NCI-H2107 (cell line): Measurements from ENCODE around the gene TMEM129.

Experiments
- DNase-seq: peaks from one replicate; lab custom pipeline; 2025; lab: John Stamatoyannopoulos, UW

The TMEM129 gene, protein sequence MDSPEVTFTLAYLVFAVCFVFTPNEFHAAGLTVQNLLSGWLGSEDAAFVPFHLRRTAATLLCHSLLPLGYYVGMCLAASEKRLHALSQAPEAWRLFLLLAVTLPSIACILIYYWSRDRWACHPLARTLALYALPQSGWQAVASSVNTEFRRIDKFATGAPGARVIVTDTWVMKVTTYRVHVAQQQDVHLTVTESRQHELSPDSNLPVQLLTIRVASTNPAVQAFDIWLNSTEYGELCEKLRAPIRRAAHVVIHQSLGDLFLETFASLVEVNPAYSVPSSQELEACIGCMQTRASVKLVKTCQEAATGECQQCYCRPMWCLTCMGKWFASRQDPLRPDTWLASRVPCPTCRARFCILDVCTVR

DNA sequence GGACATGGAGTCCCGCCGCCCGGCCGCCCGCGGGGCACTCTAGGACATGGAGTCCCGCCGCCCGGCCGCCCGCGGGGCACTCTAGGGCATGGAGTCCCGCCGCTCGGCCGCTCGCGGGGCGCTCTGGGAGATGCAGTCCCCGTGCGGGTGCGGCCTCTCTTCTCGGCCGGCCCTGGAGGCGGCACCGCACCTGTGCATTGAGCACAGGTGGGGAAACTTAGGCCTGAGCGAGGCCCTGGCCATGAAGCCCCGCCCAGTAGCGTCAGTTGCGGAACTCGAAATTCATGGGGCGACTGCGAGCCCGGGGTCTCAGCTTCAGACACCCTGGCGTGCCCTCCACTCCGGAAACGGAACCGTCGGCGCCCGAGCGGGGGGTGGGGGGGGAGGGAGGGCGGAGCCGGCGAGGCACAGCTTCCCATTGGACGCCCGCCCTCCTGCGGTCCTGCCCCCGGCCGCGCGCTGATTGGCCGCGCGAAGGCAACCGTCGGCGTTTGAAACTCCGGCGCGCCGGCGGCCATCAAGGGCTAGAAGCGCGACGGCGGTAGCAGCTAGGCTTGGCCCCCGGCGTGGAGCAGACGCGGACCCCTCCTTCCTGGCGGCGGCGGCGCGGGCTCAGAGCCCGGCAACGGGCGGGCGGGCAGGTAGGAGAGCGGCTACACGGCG, at the start of gene TMEM129, which contains the start of gene TACC3:
Gene TMEM129 (minus strand): TSS at position 321 of the 663 bp plus-strand sequence. CDS start 486 bp downstream, outside the sequence.
Gene TACC3 (plus strand): TSS at position 519 of the 663 bp plus-strand sequence. CDS start 1,901 bp downstream, outside the sequence.
- peak; percentile 87 for DNase-seq

DNA sequence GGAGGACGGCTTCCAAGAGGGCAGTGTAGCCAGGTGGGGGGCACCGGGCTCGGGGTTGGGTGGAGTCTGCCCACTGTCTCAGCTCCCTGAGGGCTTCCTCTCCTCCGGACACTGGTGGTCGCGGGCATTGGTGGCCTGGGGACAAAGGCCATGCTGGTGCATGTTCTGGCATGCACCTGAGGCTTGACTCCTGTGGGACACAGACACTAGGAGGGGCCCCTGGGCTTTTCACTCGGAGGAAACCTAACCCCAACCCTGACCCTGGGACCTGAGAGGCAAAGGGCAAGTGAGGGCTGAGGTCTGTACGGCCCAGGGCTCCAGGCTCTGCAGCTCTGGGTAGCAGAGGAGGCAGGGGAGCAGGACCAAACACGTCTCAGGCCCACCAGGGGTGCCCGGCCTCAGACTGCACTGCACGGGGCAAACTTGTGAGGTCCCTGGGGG, 49.7 kb upstream of the TMEM129 start:
- no peak for DNase-seq

DNA sequence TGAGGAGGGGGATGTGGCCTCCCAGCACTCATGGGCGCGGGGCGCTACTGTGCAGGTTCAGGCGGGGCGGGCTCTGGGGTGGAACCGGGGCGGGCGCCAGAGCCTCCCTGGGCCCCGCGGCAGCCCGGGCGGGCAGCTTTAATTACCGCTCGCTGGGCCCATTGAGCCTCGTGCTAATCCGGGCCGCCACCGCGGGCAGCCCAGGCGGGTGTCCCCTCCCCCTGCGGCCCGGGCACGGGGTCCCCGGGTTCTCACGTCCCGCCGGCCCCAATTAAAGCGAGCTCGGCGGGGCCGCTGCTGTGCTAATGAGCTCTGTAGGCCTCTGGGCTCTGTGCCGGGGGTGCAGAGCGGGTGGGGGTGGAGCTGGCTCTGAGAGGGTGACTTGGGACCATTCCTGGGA, 49.1 kb upstream of the TMEM129 start:
- no peak for DNase-seq

DNA sequence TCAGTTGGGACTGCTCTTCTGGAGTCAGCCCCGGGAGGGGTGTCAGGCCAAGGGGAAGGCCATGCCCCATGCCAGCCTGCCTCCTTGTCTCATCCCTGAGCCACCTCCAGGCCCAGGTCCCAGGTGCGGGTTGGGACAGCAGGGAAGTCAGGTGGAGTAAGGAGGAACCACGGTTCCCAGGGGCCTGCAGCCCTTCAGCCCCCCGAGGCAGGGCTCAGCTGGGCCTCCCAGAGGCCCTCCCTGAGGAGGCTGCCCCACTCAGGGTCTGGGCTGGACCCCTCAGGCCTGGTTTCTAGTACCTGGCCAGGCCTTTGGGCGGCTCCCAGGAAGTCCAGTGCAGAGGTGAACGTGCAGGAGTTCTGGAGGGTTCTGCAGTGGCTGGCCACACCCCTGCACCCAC, 48.6 kb upstream of the TMEM129 start:
- DNase-seq, result no peak

DNA sequence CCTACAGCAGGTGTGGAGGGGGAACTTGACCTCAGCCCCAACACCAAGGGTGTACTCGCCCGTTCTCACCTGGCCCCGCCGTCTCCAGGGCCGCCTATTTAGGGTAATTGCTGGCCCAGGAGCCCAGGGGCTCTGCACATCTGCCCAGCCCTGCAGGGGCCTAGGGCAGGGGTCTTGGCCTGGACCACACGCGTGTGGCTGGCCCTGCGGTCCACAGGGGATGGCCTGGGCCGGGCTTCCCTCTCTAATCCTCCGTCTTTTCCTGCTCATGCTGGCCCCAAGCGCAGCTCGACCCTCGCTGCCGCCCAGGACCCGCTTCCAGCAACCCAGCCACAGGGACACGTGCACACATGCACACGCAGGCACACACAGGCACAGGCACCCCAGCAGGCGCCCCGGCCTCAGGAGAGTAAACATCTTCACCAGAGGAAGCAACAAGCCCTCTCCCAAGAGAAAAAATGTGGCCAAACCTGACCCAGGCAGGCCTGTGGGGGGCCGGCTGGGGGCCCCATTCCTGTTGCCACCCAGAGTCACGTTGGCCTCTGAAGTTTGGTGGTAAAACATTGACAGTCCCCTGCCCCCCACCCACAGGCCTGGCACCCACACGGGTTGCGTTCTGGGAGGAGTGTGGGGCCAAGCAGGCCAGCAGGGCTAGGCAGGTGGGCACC, 47.4 kb upstream of the TMEM129 start:
- no peak for DNase-seq

DNA sequence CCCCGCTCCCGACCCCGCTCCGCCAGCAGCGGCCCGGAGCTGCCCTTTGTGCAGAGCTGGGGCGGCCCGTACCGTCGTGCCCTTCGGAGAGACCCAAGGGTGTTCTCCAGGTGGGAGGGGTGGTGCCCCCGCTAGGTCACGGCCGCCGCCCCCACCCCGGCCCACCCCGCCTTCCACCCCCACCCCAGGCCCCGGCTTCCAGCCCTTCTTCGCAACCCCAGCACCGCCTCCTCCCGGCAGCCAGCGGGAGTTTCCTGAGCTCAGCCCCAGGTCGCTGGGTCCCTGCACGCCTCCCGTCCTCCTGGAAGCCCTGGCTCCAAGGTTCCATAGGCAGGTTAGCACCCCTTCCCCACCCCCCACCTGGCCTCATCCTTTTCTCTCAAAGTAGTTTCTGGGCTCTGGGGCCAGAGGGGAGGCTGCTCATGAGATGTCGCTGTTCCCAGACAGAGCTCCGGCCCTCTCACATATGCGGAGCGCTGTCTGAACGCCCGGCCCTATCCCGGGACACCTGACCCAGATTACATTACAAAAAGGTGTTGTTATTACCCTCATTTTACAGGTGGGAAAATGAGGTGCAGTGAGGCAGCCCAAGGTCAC, 46.7 kb upstream of the TMEM129 start:
- no peak for DNase-seq

DNA sequence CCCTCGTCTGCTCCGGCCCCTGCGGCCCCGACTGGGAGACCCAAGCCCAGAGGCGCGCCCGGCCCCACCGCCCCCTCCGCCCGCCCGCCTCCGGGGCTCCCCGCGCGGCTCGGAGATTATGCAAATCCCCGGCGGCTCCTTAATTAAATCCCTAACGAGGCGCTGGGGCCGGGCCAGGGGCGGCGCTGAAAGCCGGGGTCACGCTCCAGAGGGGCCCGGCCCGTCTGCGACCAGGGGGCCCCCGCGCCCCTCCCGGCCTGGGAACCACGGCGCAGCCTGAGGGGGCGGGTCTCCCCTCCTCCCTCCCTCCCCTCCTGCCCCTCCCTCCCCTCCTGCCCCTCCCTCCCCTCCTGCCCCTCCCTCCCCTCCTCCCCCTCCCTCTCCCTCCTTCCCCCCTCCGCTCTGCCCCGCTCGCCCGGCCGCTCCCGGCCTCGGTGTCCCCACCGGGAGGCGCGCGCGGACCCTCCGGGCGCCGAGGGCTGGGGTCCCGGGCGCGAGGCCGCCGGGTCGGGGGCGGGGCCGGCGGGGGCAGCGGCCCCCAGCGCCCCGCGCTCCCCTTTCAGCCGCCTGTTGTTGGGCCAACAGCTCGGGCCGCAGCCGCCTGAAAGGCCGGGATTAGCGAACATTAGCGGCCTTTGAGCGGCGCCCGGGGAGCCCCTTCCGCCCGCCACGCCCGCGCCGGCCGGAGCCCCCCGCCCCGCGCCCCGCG, 46.1 kb upstream of the TMEM129 start:
- no peak for DNase-seq

DNA sequence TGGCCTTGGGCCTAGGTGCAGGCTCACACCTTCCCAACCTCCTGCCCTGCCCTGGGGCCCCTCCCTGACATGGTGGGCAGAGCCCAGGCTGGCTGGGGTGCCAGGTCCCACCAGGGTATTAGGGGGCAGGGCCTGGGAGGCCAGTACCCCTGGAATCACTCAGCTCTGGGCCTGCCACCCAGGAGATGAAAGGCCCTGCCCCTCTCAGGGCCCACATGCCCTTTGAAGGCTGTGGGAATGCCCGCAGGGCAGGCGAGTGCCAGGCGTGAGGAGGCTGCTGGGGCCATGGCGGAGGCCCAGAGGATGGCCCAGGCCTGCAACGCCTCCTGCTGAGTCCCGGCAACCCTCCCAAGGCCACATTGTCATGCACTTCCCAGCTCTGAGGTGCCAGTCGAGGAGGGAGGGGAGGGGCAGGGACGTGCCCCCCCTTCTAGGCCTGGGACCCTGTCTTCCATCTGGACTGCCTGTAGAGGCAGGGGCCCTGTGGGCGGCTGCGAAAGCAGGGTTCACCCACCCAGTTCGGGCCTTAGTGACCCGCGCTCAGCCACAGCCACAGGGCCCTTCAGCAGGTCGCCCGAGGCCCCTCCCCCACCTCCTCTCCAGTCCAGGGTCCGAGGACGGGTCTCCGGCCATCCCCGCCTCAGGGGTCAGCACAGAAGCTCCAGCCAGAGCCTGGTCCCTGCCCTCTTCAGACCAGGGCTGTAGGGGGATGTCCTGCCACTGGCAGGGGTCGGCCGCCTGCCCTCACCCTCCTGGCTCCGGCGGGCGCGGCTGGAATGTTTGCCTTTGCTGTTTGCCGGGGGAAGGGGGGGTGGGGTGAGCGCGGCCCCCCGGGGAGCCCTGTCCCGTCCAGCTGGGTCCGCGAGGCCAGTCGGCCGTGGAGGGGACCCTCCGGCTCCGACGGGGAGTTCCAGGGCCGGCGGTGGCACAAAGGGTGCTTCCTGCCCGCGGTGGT, 45.3 kb upstream of the TMEM129 start:
- no peak for DNase-seq

DNA sequence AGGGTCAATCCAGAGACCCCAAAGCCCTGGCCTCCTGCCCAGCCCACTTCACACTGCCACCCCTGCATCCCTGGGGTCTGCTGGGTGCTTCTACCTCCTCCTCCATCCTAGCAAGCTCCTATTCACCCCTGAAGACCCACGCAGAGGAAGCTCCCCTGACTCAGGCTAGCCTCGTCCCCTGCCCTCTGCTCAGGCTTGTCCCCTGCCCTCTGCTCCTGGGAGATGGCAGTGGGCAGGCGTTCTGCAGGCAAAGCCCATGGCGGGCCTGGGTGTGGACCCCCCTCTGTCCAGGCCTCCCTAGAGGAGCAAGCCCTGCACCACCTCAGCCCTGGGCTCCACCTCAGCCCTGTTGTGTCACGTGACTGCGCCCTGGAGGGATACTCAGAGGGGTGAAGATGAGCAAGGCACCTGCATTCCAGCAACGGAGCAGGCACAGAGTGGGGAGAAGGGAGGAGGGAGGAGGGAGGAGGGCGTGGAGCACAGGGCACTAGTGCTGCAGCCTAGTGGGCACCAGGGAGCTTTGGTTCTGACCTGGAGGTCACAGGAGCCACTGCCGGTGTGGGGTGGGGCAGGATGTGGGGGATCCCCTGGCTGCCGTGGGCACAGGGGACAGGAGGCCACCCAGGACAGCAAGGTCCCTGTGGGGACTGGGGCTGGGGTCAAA, 44.4 kb upstream of the TMEM129 start:
- DNase-seq, result no peak

DNA sequence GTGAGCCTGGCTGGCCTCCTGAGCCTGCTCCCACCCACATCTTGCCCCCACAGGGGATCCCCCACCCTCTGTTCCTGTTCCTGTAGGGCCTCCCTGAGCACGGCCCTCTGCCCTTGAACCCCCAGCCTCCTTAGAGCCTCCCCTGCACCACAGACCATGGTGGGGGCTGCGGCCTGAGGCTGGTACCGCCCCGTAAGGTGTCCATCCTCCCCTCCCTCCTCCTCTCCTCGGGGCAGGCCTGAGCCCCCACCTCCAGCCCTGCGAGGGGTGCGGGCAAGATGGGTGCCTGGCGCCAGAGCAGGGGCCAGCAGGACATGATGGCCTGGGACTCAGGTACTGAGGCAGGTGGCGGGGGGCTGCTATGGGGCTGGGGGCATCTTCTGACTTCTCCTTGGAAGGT, 43.5 kb upstream of the TMEM129 start:
- DNase-seq, result no peak

DNA sequence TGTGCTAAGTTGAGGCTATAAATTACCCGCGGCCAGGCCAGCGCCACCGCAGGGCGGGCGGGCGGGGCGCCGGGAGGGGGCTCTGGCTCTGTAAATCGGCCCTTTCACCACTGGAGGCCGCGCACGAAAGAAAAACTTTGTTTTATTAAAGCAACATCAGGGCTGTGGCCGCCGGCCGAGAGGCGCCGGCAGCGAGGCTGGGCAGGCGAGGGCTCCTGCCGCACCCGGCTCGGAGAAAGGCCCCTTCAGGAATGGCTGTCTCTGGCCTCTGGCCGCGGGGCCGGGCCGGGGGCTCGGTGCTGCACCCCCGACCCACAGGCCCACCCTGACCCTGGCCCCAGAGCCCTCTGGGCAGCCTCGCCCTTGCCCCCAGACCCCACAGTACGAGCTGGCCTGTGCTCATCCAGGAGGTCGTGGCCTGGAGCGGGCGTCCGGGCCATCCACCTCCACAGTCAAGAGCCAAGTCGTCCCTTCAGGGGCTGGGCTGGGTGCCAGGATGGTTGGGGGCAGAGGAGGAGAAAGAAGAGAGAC, 42.5 kb upstream of the TMEM129 start:
- DNase-seq, result no peak

DNA sequence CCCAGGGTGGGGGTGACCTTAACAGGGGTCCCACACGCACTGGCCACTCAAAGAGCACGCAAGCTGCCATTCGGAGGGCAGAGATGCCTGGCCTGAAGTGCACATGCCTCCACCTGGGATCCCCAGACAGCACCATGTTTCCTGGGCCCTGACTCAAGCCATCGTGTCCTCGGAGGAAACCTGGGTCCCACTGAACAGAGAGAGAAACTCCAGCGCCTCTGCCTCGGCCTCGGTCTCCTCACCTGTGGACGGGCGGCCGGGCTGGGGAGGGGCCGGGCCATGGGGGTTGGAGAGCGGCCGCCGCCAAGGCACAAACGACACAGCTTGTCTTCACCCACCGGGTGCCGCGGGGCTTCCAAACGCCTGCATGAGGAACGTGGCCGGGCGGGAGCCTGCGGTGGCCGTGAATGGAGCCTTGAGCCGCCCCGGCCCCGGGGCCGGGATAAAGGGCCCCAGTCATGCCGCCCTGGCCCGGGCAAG, 42.0 kb upstream of the TMEM129 start:
- no peak for DNase-seq

DNA sequence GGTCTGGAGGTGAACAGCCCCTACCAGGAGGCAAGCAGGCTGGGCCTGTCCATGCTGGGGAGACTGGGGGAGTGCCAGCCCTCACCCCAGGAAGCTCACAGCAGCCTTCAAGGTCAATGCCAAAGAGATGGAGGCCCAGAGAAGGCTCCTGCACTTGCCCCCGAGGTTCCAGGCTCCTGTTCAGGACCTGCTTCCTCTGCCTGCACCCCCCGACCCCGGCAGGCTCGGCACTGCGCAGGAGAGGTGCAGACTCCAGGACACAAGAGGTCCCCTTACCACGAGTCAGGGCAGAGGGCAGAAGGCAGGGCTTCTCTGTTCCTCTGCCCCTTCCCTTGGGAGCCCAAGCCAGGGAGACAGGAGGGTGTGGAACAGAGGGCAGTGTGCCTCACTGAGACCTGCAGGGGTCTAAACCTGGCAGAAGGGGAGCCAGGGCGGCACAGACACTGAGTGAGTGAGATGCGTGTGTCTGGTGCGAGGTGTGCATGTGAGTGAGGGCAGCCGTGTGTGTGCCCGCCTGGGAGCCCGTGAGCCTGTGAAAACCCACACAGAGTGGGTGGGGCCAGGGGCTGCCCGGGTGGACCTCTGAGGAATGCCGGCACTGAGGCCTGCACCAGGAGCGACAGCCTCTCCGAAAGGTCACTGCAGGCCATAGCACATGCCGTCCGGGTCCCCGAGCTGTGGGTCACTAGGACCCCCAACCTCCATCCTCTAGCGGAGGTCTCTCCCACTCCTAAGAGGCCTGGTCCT, 41.3 kb upstream of the TMEM129 start:
- DNase-seq, result no peak

DNA sequence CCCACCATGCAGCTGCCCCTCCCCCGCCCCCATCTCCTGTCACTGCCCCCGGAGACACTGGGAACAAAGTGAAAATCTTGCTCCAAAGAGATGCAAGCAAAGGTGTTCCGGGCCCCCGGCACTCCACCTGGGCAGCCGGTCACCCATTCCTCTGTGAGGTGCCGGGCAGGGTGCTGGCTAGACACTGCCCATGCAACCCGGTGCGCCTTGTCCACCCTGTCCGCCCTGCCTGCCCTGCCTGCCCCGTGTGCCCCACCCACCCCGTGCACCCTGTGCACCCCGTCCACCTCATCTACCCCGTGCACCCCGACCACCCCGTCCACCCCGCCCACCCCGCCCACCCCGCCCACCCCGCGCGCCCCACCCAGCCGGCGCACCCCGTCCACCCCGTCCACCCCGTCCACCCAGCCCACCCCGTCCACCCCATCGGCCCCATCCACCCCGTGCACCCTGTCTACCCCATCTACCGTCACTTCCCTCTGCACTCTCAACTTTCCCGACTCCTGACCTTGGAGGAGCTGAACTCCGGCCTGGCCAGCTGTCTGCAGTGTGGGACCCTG, 40.1 kb upstream of the TMEM129 start:
- no peak for DNase-seq

DNA sequence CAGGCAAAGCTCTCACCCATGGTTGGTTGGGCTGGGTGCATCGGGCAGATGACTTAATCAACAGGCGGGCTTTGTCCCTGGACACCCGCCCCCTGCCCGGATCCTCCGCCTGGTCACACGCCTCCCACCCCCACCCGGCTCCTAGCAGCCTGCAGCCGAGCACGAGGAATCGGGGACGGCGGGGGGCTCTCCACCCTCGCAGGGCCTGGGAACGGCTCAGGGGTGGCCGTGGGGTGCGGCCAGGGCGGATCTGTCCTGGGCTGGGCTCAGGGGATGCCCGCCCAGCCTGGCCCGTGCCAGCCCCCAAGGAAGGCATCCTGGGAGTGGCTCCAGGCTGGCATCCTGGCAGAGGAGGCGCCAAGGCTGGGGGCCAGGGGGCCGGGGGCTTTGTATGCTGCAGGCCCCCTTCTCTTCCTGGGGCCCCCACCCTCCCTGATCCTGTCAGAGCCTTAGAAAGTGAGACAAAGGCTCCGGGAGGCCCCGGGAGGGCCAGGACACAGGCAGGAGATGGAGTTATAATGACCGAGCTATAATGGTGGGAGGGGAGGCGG, 39.5 kb upstream of the TMEM129 start:
- DNase-seq, result no peak

DNA sequence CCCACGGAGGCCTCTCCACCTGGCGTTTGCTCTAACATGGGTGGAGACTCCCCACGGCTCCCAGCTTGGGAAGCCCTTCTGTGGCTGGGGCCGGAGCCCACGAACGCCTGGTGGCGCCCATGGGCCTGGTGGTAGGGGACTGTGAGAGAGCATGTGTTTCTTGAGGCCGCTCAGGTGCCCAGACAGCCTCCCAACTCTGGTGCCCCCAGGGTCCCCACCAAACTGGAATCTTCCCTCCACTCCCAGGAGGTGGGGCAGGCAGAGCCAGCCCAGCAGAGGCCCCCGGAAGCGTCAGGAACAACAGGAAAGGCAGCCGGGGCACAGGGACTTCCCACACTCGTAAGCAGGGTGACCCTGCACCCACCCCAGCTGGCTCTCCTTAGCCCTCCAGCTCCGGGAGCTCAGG, 38.7 kb upstream of the TMEM129 start:
- no peak for DNase-seq

DNA sequence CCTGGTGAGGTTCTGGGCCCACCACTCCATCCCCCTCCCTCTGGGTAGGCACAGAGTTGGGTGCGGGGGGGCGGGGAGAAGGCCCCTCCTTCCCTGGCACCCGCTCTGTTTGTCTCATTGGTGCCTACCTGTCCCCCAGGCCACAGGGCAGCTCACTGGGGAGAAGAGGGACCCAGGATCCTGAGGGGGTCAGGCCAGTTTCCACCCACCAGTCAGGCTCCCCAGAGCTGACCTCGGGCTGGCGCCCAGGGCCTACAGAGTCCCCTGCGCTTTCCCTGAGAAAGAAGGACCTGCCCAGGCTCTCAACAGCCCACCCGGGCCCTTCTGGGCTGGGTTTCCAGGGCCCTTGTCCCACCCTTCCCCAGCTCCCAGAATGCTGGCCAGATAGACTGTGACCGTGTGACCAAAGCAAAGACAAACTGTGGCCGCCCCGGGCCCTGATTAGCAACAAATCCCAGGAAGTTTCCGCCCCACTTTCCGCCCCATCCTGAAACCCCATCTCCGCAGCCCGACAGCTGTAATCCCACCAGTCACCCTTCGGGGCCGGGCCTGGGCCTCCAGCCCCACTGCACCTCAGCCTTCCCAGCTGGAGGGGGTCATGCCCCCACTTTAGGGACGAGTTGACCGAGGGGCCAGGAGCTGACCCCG, 38.2 kb upstream of the TMEM129 start:
- no peak for DNase-seq
